ENCODE measurements around the gene EFCAB6. TPM values are rescaled to one million over a fixed set of nuclear protein-coding genes. Genes with fewer than 3 reads are reported as not detected.

Gene EFCAB6
- total RNA-seq, 4 donors from 2014 or later = 0.35 to 4.4 (median 0.94) TPM; not detected in 1

- Histone ChIP-seq H3K27me3 (no peaks in the 10 kb centered on the region), H3K36me3 (no peaks in the 10 kb centered on the region), H3K27ac (no peak overlapping the region), H3K4me3 (no peak overlapping the region), H3K9me3 (no peaks in the 10 kb centered on the region), H3K4me1 (peaks cover 0 to 9% (median 3%) of the 10 kb centered on the region in 4 donors)
- no peak for TF ChIP-seq POLR2A (IDR thresholded peaks at IDR 0.05)
- no peak for TF ChIP-seq CTCF (IDR thresholded peaks at IDR 0.05)
- no peak for DNase-seq
Measured at GRCh38 chr22:43817402-43817801, 5.3 kb upstream of the EFCAB6 start.

- no peak for DNase-seq
- no peaks in the 10 kb centered on the region for H3K9me3 ChIP-seq
- TF ChIP-seq CTCF (IDR thresholded peaks at IDR 0.05) (no peak), POLR2A (IDR thresholded peaks at IDR 0.05) (no peak)
Measured at GRCh38 chr22:43814264-43814663, 2.2 kb upstream of the EFCAB6 start.

GRCh38 chr22:43812890-43813289 is 785 bp upstream of the EFCAB6 start:
- Histone ChIP-seq H3K9me3 (no peaks in the 10 kb centered on the region), H3K36me3 (no peaks in the 10 kb centered on the region), H3K27me3 (no peaks in the 10 kb centered on the region), H3K4me1 (peaks cover 0 to 14% (median 3%) of the 10 kb centered on the region in 4 donors), H3K27ac (peak overlapping the region in 2 of 4 donors; percentile 74 to 76), H3K4me3 (peak overlapping the region; percentile 55 to 83 (median 78))
- no peak for DNase-seq
- no peak for TF ChIP-seq POLR2A (IDR thresholded peaks at IDR 0.05)
- no peak for TF ChIP-seq CTCF (IDR thresholded peaks at IDR 0.05)

More at GRCh38 chr22:43814264-43814663, 2.2 kb upstream of the EFCAB6 start:
- no peaks in the 10 kb centered on the region for H3K27me3 ChIP-seq
- H3K27ac ChIP-seq = no peak overlapping the region
- H3K4me1 ChIP-seq = peaks cover 0 to 14% (median 3%) of the 10 kb centered on the region in 4 donors
- H3K4me3 ChIP-seq = no peak overlapping the region
- no peaks in the 10 kb centered on the region for H3K36me3 ChIP-seq

GRCh38 chr22:43811777-43812148 is 342 bp downstream of the EFCAB6 start:
- no peaks in the 10 kb centered on the region for H3K36me3 ChIP-seq
- H3K27ac ChIP-seq = peak overlapping the region; percentile 65 to 76 (median 73)
- peak overlapping the region; percentile 55 to 83 (median 78) for H3K4me3 ChIP-seq
- no peak for TF ChIP-seq POLR2A (IDR thresholded peaks at IDR 0.05)
- TF ChIP-seq CTCF (IDR thresholded peaks at IDR 0.05) = no peak
- H3K4me1 ChIP-seq = peaks cover 0 to 14% (median 3%) of the 10 kb centered on the region in 4 donors
- no peaks in the 10 kb centered on the region for H3K9me3 ChIP-seq
- no peaks in the 10 kb centered on the region for H3K27me3 ChIP-seq
- DNase-seq = no peak

GRCh38 chr22:43802897-43803495 is 9.1 kb downstream of the EFCAB6 start:
- Histone ChIP-seq H3K9me3 (peaks cover 0 to 3% (median 0%) of the 10 kb centered on the region in 4 donors), H3K36me3 (no peaks in the 10 kb centered on the region), H3K4me1 (no peaks in the 10 kb centered on the region), H3K27me3 (no peaks in the 10 kb centered on the region), H3K27ac (no peak overlapping the region), H3K4me3 (no peak overlapping the region)
- DNase-seq = no peak
- TF ChIP-seq CTCF (IDR thresholded peaks at IDR 0.05) (no peak), POLR2A (IDR thresholded peaks at IDR 0.05) (no peak)

All from Peyer's patch (tissue), 4 donors.